ENCODE results near the gene ARFGEF3. TPM values are rescaled to one million over a fixed set of nuclear protein-coding genes. Genes with fewer than 3 reads are reported as not detected.
A peak's percentile ranks its signal among the peaks of the same experiment; 100 is the strongest.
"Not testable (repeated sequence)": the region's sequence is repeated elsewhere in the genome, so short reads cannot be mapped to it uniquely, and the experiment has no call there.

Gene ARFGEF3, protein sequence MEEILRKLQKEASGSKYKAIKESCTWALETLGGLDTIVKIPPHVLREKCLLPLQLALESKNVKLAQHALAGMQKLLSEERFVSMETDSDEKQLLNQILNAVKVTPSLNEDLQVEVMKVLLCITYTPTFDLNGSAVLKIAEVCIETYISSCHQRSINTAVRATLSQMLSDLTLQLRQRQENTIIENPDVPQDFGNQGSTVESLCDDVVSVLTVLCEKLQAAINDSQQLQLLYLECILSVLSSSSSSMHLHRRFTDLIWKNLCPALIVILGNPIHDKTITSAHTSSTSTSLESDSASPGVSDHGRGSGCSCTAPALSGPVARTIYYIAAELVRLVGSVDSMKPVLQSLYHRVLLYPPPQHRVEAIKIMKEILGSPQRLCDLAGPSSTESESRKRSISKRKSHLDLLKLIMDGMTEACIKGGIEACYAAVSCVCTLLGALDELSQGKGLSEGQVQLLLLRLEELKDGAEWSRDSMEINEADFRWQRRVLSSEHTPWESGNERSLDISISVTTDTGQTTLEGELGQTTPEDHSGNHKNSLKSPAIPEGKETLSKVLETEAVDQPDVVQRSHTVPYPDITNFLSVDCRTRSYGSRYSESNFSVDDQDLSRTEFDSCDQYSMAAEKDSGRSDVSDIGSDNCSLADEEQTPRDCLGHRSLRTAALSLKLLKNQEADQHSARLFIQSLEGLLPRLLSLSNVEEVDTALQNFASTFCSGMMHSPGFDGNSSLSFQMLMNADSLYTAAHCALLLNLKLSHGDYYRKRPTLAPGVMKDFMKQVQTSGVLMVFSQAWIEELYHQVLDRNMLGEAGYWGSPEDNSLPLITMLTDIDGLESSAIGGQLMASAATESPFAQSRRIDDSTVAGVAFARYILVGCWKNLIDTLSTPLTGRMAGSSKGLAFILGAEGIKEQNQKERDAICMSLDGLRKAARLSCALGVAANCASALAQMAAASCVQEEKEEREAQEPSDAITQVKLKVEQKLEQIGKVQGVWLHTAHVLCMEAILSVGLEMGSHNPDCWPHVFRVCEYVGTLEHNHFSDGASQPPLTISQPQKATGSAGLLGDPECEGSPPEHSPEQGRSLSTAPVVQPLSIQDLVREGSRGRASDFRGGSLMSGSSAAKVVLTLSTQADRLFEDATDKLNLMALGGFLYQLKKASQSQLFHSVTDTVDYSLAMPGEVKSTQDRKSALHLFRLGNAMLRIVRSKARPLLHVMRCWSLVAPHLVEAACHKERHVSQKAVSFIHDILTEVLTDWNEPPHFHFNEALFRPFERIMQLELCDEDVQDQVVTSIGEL (N-terminal part only)
- under 0.01 TPM for total RNA-seq

DNA sequence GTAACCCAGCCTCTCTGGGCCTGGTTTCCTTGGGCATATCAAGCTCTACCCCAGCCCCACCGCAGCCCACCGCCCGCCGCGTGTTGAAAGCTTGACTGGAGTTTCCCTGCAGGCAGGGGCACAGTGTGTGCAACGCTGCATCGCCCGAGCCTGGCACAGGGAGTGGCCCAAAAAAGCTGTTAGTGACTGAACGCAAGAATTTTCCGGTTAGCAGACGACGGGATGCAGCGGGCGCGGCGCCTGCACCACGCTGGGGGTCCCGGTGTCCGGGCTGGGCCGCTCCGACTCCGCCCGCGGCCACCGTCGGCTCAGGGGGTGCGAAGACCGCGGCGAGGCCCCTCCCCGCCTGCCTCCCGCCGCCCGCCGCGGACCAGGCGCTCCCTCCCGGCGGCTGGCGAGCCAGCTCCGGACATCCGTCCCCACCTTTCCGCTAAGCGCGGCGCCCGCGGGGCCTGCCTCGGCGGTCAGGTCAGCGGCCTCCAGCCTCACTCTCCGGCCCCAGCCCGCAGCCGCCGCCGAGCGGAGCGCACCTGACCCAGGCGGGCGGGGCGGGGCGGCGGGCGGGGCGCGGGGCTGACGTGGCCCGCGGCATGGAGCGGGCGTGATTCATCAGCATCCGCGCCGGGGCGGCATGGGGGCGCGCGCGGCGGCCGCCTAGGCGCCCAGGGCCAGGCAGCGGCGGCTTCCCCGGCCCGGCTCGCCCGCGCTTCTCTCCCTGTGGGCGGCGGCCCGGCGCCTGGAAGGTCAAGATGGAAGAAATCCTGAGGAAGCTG, at the start of gene ARFGEF3:
ARFGEF3 (plus strand) TSS at position 602 of the 773 bp plus-strand sequence; CDS start at position 750, 148 bp downstream.
- Histone ChIP-seq H3K4me1 (ENCODE audit: insufficient read depth, low read length) (peaks cover 17% of the 10 kb centered on the region), H3K27me3 (ENCODE audit: insufficient read depth, low read length) (peaks cover 71% of the 10 kb centered on the region), H3K4me3 (ENCODE audit: low read length) (peak within 1 kb of the TSS; percentile 28), H3K9me3 (ENCODE audit: low read depth, low read length) (no peaks in the 10 kb centered on the region)

DNA sequence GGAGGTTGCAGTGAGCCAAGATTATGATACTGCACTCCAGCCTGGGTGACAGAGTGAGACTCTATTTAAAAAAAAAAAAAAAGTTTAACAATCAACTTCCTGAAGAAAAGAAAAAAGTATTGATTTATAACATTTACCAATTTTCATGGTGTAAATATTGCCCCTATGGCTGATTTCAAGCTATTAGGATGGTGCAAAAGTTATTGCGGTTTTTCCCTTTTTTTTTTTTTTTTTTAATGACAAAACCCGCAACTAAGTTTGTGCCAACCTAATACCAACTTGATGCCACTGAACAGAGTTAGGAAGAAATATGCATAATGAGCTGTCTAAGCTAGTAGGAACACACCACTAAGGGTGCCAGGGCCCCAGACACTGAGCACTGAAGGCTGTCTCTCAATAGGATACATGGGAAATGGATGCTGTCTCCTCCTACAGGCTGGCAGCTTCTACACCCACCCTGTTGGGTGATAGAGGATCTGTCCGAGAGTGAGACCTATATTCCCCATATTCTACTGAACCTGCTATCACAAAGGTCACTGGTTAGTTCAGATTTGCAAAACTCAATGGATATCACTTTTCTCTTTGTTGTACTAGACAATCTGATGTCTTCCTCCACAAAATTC, 48.0 kb upstream of the ARFGEF3 start:
- Histone ChIP-seq H3K4me1 (ENCODE audit: insufficient read depth, low read length) (peaks cover 6% of the 10 kb centered on the region), H3K9me3 (ENCODE audit: low read depth, low read length) (no peaks in the 10 kb centered on the region), H3K4me3 (ENCODE audit: low read length) (no peak overlapping the region), H3K27me3 (ENCODE audit: insufficient read depth, low read length) (peaks cover 13% of the 10 kb centered on the region)

DNA sequence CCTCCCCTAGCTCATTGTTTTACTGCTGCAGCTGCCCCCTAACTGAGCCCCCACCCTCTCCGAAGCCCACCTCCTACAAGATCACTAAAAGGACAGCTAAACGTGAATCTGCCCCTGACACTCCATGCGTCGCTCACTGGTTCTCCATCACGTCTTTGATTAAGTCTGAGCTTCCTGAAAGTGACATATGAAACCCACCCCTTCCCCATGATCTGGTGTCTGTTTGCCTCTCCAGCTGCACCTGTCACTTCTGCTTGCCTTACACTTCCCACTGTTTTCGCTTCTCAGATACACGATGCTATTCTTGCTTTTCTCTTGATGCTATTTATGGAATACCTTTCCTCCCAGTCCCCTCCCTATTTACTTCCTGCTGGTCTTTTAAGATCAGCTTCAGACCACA, 46.5 kb upstream of the ARFGEF3 start:
- Histone ChIP-seq H3K27me3 (ENCODE audit: insufficient read depth, low read length) (peaks cover 6% of the 10 kb centered on the region), H3K4me1 (ENCODE audit: insufficient read depth, low read length) (peaks cover 6% of the 10 kb centered on the region), H3K4me3 (ENCODE audit: low read length) (no peak overlapping the region), H3K9me3 (ENCODE audit: low read depth, low read length) (no peaks in the 10 kb centered on the region)

DNA sequence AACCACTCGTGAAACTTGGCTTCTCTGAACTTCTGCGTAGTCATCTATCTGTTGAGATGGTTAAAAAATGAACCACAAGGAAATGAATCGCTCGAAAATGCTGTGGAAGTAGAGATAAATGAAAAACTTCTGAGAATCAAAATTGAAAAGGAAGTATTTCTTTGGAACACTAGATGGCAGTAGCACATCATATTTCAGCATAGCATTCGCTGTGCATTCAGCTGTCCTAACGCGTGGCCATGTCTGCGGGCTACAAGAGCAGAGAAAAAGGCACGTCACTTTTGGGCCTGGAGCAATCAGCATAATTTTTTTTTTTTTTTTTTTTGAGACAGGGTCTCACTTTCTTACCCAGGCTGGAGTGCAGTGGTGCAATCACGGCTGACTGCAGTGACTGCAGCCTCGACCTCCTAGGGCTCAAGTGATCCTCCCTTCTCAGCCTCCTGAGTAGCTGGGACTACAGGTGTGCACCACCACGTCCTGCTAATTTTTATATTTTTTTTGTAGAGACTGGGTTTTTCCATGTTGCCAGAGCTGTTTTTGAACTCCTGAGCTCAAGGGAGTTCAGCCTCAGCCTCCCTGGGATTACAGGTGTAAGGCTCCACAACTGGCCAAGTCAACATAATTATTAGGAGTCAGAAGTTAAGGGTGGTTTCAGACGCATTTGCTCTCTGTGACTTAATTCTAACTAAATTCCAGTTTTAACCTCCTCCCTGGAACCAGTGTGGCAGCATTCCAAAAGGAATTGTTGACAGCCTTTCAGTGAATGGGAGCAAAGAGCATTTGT, 45.7 kb upstream of the ARFGEF3 start:
- H3K4me1 ChIP-seq (ENCODE audit: insufficient read depth, low read length), result peaks cover 6% of the 10 kb centered on the region
- H3K9me3 ChIP-seq (ENCODE audit: low read depth, low read length), result no peaks in the 10 kb centered on the region
- peaks cover 9% of the 10 kb centered on the region for H3K27me3 ChIP-seq (ENCODE audit: insufficient read depth, low read length)
- no peak overlapping the region for H3K4me3 ChIP-seq (ENCODE audit: low read length)

DNA sequence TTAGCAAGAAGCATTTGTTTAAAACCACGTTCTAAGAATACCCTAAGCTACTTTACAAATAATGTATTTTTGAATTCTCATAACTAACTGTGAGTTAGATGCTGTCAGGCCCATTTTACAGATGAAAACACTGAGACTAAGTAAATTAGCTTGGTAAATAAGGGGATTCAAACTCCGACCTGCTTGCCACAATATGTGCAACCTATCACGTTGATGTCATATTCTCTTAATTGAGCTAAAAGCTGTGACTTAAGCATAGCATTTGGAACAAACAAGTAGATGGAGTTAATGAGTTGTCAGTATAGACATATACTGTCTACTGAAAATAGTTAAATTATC, 45.1 kb upstream of the ARFGEF3 start:
- H3K4me3 ChIP-seq (ENCODE audit: low read length), result no peak overlapping the region
- peaks cover 6% of the 10 kb centered on the region for H3K4me1 ChIP-seq (ENCODE audit: insufficient read depth, low read length)
- H3K9me3 ChIP-seq (ENCODE audit: low read depth, low read length), result no peaks in the 10 kb centered on the region
- H3K27me3 ChIP-seq (ENCODE audit: insufficient read depth, low read length), result peaks cover 12% of the 10 kb centered on the region

DNA sequence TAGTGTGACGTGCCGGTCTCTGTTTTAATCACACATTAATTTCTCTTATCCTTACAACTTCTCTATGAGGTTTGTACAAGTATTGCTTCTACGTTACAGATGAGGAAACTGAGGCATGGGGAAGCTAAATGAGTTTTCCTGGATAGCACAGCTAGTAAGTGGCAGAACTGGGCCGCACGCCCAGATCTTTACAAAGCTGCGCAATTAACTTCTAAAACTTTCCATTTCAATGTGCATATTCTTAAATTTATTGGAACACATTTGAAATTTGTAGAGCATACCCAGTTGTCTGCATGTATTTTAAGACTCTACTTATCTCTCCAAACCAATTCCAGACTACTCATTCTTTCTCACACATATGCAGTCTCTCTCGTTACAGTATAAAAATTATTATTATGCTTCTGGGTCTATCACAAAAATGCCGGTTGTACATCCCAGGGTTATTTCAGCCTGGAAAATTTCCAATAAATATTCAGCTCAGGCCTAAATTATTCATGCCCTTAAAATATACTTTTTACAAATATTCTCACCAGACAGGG, 44.3 kb upstream of the ARFGEF3 start:
- peaks cover 12% of the 10 kb centered on the region for H3K27me3 ChIP-seq (ENCODE audit: insufficient read depth, low read length)
- peaks cover 6% of the 10 kb centered on the region for H3K4me1 ChIP-seq (ENCODE audit: insufficient read depth, low read length)
- H3K4me3 ChIP-seq (ENCODE audit: low read length), result no peak overlapping the region

DNA sequence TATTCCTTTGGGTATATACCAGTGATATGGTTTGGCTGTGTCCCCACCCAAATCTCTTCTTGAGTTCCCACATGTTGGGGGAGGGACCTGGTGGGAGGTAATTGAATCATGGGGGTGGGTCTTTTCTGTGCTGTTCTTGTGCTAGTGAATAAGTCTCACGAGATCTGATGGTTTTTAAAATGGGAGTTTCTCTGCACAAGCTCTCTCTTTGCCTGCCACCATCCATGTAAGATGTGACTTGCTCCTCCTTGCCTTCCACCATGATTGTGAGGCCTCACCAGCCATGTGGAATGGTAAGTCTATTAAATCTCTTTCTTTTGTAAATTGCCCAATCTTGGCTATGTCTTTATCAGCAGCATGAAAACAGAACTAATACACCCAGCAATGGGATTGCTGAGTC, 42.5 kb upstream of the ARFGEF3 start:
- H3K27me3 ChIP-seq (ENCODE audit: insufficient read depth, low read length), result peaks cover 15% of the 10 kb centered on the region
- H3K4me3 ChIP-seq (ENCODE audit: low read length); H3K4me1 ChIP-seq (ENCODE audit: insufficient read depth, low read length); H3K9me3 ChIP-seq (ENCODE audit: low read depth, low read length): not testable (repeated sequence)

More for the DNA sequence above, 44.3 kb upstream of the ARFGEF3 start:
- H3K9me3 ChIP-seq (ENCODE audit: low read depth, low read length), result no peaks in the 10 kb centered on the region

DNA sequence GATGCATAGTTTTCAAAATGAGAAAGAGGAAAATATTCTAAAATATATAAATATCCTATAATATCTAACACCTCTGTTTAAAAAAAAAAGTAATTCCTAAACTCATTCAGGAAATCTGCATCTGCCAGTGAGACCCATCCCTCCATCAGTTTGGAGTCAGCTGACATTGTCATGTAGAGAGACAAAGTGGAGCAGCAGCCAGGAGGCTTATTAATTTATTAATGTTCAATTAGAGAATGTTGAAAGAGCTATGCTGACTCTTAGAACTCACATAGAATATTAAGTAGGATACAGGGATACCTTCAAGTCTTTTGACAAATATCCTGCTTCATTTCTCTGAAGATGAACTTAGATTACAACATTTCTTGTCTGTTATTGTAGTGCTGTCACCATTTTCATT, 41.8 kb upstream of the ARFGEF3 start:
- Histone ChIP-seq H3K27me3 (ENCODE audit: insufficient read depth, low read length) (peaks cover 16% of the 10 kb centered on the region), H3K9me3 (ENCODE audit: low read depth, low read length) (no peaks in the 10 kb centered on the region), H3K4me3 (ENCODE audit: low read length) (no peak overlapping the region), H3K4me1 (ENCODE audit: insufficient read depth, low read length) (peaks cover 6% of the 10 kb centered on the region)

DNA sequence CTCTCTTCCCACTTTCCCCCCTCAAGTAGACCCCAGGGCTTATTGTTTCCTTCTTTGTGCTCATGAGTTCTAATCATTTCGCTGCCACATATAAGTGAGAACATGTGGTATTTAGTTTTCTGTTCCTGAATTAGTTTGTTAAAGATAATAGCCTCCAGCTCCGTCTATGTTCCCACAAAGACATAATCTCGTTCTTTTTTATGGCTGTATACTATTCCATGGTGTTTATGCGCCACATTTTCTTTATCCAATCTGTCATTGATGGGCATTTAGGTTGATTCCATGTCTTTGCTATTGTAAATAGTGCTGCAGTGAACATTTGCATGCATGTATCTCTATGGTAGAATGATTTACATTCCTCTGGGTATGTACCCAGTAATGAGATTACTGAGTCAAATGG, 37.6 kb upstream of the ARFGEF3 start:
- H3K4me1 ChIP-seq (ENCODE audit: insufficient read depth, low read length), result no peaks in the 10 kb centered on the region
- H3K9me3 ChIP-seq (ENCODE audit: low read depth, low read length), result no peaks in the 10 kb centered on the region
- H3K4me3 ChIP-seq (ENCODE audit: low read length), result no peak overlapping the region
- H3K27me3 ChIP-seq (ENCODE audit: insufficient read depth, low read length), result peaks cover 11% of the 10 kb centered on the region

DNA sequence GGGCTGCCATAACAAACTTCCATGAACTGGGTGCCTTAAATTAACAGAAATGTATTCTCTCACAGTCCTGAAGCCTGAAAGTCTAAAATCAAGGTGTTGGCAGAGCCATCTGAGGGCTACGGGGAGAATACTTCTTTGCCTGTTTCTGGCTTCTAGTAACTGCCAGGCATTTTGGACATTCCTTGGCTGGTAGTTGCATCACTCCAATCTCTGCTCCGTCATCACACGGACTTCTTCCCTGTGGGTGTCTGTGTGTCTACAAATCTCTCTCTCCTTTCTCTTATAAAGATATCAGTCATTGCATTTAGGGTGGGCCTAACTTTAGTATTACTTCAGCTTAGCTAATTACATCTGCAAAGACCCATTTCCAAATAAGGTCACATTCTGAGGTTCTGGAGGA, 33.6 kb upstream of the ARFGEF3 start:
- no peak overlapping the region for H3K4me3 ChIP-seq (ENCODE audit: low read length)
- H3K27me3 ChIP-seq (ENCODE audit: insufficient read depth, low read length), result peaks cover 8% of the 10 kb centered on the region
- no peaks in the 10 kb centered on the region for H3K4me1 ChIP-seq (ENCODE audit: insufficient read depth, low read length)
- H3K9me3 ChIP-seq (ENCODE audit: low read depth, low read length), result no peaks in the 10 kb centered on the region

DNA sequence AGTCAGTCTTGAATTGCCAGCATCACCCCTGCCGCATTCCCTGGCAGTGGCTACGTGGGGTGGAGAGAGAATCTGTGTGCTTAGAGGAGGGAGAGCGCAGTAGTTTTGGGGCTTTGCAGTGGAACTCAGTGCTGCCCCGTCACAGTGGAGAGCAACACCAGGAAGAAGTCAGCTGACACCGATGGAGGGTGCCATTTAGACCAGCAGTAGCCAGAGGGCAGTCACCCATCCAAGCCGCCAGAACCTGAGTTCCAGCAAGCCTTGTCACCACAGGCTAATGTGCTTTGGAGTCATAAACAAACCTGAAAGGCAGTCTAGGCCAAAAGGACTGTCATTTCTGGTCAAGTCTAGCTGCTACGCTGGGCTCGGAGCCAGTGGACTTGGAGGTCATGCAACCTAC, 32.5 kb upstream of the ARFGEF3 start:
- Histone ChIP-seq H3K9me3 (ENCODE audit: low read depth, low read length) (no peaks in the 10 kb centered on the region), H3K27me3 (ENCODE audit: insufficient read depth, low read length) (peaks cover 10% of the 10 kb centered on the region), H3K4me3 (ENCODE audit: low read length) (no peak overlapping the region), H3K4me1 (ENCODE audit: insufficient read depth, low read length) (no peaks in the 10 kb centered on the region)

DNA sequence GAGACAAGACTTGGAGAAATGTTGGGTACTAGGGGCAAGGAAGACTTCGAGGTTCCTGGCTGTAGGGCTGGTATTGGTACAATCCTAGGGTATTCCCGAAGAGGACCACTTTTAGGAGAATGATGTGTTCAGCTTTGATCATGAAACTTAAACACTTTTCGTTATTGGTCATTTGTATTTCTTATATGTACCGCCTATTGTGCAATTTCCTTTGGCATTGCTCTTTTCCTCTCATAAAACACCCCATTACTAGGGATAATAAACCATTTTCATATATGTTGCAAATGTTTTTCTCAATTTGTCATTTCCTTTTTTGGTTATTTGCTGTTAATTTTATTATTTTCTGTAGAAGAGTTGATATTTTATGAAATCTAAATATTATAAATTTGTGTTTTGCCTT, 18.9 kb upstream of the ARFGEF3 start:
- Histone ChIP-seq H3K27me3 (ENCODE audit: insufficient read depth, low read length) (peaks cover 24% of the 10 kb centered on the region), H3K4me1 (ENCODE audit: insufficient read depth, low read length) (no peaks in the 10 kb centered on the region), H3K4me3 (ENCODE audit: low read length) (no peak overlapping the region), H3K9me3 (ENCODE audit: low read depth, low read length) (no peaks in the 10 kb centered on the region)

DNA sequence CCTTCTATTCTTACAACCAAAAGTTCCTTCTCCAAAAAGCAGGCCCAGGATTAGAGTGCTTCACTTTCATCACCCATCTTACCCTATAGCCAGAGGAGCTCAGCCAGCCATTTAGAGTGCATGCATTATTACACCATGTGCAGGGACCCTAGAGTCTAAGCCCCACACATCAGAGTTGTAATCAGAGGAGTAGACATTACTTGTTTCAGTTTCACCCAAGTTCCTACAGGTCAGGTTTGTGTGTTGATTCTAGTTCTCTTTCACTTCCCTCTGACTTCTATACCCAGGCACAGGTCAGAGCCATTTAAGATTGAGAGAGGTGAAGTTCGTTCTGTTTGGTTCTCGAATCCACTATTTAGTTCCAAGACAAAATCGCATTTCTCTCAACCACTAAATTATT, 16.3 kb upstream of the ARFGEF3 start:
- Histone ChIP-seq H3K9me3 (ENCODE audit: low read depth, low read length) (no peaks in the 10 kb centered on the region), H3K4me1 (ENCODE audit: insufficient read depth, low read length) (no peaks in the 10 kb centered on the region), H3K4me3 (ENCODE audit: low read length) (no peak overlapping the region), H3K27me3 (ENCODE audit: insufficient read depth, low read length) (peaks cover 4% of the 10 kb centered on the region)

Measured in mononuclear cell (primary cell).